Peyer's patch (tissue), 4 donors: ENCODE results near the gene HAUS3.

Source experiments
- CTCF ChIP-seq, 6 experiments: fragments of 450-650 bp in 4 of 6; fragments of 200-600 bp in 2 of 6; sonication (generic) in 1 of 6; IDR thresholded peaks; one replicate each; pipeline ENCODE4 v1.5.1; 2017 to 2019; ENCODE audit warnings: antibody characterized with exemption in 6 of 6, mild to moderate bottlenecking in 3 of 6, moderate library complexity in 1 of 6
- POLR2A ChIP-seq, 2 donors: fragments of 450-650 bp; IDR thresholded peaks; one replicate each; pipeline ENCODE4 v1.5.1; 2017; ENCODE audit warnings: antibody characterized with exemption in 2 of 2, mild to moderate bottlenecking in 2 of 2, moderate library complexity in 2 of 2

DNA sequence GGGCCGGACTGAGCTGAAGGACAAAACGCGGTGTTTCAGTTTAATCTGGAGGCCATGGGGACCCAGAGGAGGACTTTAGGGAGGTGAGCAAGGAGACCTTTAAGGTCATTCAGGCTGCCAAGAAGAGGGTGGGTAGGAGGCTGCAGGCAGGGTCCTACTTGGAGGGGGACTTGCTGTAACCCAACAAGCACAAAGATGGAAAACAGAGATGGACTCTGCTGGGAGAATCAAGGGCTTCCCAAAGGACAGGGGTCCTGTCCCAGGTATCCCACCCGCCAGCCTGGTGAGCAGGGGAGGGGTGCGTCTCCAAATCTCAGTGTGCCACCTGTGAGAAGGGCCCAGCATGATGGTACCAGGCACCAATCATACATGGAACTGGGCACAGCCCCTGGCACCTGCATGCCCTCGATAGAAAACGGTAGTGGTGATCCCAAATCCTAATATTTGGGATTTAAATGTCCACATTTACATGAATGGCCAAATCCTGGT lies 3.9 kb upstream of the HAUS3 start:
- TF ChIP-seq CTCF (IDR thresholded peaks at IDR 0.05) (no peak), POLR2A (IDR thresholded peaks at IDR 0.05) (no peak)
